Body of pancreas (tissue), 4 donors: Measurements from ENCODE around the gene NME7.
"Not testable (repeated sequence)": the region's sequence is repeated elsewhere in the genome, so short reads cannot be mapped to it uniquely, and the experiment has no call there.

ENCODE experiments used
- CTCF ChIP-seq, 7 experiments: fragments of 450-650 bp in 4 of 7; fragments of 200-600 bp in 3 of 7; sonication (generic) in 3 of 7; IDR thresholded peaks; one replicate each; pipeline ENCODE4 v1.5.1; 2016 to 2019; ENCODE audit warnings: antibody characterized with exemption in 7 of 7
- POLR2A ChIP-seq, 3 donors: fragments of 450-650 bp; IDR thresholded peaks; one replicate each; pipeline ENCODE4 v1.6.1; 2016; ENCODE audit warnings: antibody characterized with exemption in 3 of 3, mild to moderate bottlenecking in 2 of 3

- not testable (repeated sequence) for TF ChIP-seq CTCF, POLR2A (IDR thresholded peaks at IDR 0.05)
Observed at GRCh38 chr1:169334727-169335126, 32.9 kb downstream of the NME7 start.
